ENCODE data around the gene ZFP90. TPM values are rescaled to one million over a fixed set of nuclear protein-coding genes. Genes with fewer than 3 reads are reported as not detected.

ZFP90 gene
- total and polyA plus RNA-seq, 9 of the 15 experiments (the other 6 are each of a cell fraction or from before 2014, with no cell fraction given): 0.66 to 2.9 (median 2.3) TPM

DNA sequence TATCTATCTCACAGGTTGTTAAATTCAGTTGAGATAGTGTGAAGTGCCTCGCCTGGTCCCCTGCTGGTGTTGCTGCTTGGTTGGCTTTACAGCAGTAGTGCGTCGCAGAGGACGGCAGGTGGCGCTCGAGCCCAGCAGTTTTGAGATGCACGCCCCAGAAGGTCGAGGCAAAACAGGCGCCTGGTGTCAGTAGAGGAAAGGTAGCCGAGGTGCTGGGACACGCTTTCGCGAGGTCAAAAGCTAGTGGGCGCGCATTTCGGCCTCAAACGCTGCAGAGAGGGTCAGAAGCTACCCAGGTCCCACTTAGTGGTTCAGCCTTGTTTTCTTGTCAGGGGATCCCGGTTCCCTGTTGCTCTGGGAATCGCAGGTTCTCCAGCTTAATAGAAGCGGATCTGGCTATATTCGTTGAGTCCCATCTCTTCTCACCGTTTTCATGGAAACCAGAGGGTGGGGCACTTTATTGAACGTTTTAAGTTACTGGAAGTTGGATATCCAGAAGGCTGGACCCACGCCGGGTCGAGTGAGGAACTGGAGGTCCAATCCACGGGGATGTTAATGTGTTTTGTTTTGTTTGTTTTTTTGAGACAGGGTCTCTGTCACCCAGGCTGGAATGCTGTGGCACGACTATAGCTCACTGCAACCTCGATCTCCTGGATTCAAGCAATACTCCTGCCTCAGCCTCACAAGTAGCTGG is 10.3 kb upstream of the ZFP90 start (continued):
- peak; percentile 92 to 99 (median 99) for TF ChIP-seq CTCF (IDR thresholded peaks at IDR 0.05 in 2 of 3, conservative IDR thresholded peaks at IDR 0.05 in 1 of 3; ENCODE audit: insufficient read depth in 2 of 3, low read depth in 1 of 3, low read length in 3 of 3)
- 0 out of 2 replicates have a peak, but pooled peaks have one; percentile 36 for TF ChIP-seq BHLHE40 (IDR thresholded peaks at IDR 0.05; ENCODE audit: low read length)
- no peak for TF ChIP-seq MNT (conservative IDR thresholded peaks at IDR 0.05)
- TF ChIP-seq CREM (IDR thresholded peaks at IDR 0.05; ENCODE audit: low read depth): peak; percentile 84
- no peak for TF ChIP-seq ZNF318 (IDR thresholded peaks at IDR 0.05; ENCODE audit: borderline replicate concordance in 1 of 2, low read depth in 1 of 2)
- TF ChIP-seq THRA (IDR thresholded peaks at IDR 0.05): no peak
- no peak for TF ChIP-seq SAFB2 (IDR thresholded peaks at IDR 0.05; ENCODE audit: borderline replicate concordance, low read depth, low read length, severe bottlenecking)
- TF ChIP-seq ZNF561 (CRISPR knock-in tag; conservative IDR thresholded peaks at IDR 0.05): no peak
- TF ChIP-seq ATF3 (IDR thresholded peaks at IDR 0.05): no peak
- no peak for TF ChIP-seq ATF3 (CRISPR knock-in tag; conservative IDR thresholded peaks at IDR 0.05)
- no peak for TF ChIP-seq ZNF57 (CRISPR knock-in tag; IDR thresholded peaks at IDR 0.05)
- no peak for TF ChIP-seq TEAD1 (CRISPR knock-in tag; IDR thresholded peaks at IDR 0.05)

All from K562 (cell line).